Posterior cingulate gyrus (tissue), 11 donors: ENCODE data around the gene KCNIP2.
A peak's percentile ranks its signal among the peaks of the same experiment; 100 is the strongest.

Experiments used
- DNase-seq, 10 donors: peaks; one replicate each; pipeline versions ENCODE4 v3.0.0 to v3.0.0-alpha.2; 2020 to 2021; ENCODE audit warnings: mixed read lengths in 3 of 10
- intact Hi-C: fragments of 100-400 bp; cut with DNase I; formaldehyde crosslinking; loops from one replicate; pipeline ENCODE4 v1.15.1; 2023

Gene KCNIP2

DNA sequence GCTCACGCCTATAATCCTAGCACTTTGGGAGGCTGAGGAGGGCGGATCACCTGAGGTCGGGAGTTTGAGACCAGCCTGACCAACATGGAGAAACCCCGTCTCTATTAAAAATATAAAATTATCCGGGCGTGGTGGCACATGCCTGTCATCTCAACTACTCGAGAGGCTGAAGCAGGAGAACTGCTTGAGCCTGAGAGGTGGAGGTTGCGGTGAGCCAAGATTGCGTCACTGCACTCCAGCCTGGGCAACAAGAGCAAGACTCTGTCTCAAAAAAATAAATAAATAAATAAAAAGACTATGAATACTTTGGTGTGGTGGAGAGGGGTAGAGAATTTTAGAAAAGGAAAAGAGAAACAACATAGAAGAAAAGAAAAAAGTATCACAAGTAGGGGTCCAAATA is 54.4 kb downstream of the KCNIP2 start:
- intact Hi-C loops, result loop anchor here (10.0 kb wide), 1 partner anchor 574 kb away; no protein-coding TSS in a partner anchor
- DNase-seq, result peak in 1 of 10 donors; percentile 52

DNA sequence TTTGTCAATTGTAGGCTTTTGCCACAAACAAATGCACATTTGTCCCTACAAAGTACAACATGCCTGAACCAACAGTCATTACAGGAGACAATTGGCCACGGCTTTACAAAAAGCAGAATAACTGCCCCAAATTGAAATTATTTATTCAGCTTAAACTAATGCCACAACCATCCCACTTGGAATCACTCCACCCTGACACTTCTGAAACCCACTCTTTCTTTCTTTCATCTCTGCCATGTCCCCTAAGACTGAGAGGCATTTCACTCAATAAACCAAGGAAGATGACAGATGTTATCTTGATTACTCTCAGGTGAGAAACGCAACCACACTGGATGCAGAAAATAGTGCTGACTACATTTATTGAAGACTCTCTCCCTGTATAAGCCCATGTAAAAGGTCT is 57.8 kb downstream of the KCNIP2 start:
- intact Hi-C loops, result loop anchor here (10.0 kb wide), 1 partner anchor 571 kb away; no protein-coding TSS in a partner anchor
- no peak for DNase-seq

DNA sequence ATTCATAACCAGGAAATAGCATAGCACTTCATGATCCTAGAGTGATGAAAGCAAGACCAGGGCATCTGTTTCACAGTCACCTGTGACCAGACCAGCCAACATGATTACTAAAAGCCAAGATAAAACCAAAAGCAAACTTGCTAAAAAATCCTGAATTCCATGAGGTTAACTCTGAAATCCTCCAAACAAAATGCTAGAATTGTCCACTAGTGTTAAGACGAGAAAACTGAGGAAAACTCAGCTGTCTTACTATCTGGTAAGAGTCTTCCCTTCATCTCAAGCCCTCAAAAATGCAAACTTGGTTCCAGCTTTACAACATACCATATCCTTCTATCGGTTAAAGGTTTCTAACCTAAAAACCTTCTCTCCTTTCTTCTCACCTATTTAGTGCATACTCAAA is 59.0 kb downstream of the KCNIP2 start:
- DNase-seq, result no peak
- intact Hi-C loops, result loop anchor here (10.0 kb wide), 1 partner anchor 570 kb away; no protein-coding TSS in a partner anchor

DNA sequence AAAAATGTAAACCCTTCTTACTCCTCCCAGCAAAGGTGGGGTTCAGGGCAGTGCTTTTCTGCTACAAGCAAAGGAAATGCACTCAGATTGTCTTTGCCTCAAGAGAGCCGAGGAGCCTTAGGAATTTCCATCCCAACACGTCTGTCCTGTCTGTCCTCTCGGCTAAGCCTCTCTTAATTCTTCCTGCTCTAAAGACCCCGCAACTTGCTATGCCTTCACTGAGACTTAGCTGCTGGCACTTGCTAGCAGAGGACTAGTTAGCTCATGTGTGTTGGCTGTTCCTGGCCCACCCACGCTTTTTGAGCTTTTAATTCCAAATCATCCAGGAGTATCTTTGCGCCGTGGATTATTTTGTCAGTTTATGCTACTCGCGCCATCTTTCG is 59.9 kb downstream of the KCNIP2 start:
- DNase-seq, result peak in 1 of 10 donors; percentile 61
- intact Hi-C loops, result loop anchor here (10.0 kb wide), 1 partner anchor 569 kb away; no protein-coding TSS in a partner anchor

DNA sequence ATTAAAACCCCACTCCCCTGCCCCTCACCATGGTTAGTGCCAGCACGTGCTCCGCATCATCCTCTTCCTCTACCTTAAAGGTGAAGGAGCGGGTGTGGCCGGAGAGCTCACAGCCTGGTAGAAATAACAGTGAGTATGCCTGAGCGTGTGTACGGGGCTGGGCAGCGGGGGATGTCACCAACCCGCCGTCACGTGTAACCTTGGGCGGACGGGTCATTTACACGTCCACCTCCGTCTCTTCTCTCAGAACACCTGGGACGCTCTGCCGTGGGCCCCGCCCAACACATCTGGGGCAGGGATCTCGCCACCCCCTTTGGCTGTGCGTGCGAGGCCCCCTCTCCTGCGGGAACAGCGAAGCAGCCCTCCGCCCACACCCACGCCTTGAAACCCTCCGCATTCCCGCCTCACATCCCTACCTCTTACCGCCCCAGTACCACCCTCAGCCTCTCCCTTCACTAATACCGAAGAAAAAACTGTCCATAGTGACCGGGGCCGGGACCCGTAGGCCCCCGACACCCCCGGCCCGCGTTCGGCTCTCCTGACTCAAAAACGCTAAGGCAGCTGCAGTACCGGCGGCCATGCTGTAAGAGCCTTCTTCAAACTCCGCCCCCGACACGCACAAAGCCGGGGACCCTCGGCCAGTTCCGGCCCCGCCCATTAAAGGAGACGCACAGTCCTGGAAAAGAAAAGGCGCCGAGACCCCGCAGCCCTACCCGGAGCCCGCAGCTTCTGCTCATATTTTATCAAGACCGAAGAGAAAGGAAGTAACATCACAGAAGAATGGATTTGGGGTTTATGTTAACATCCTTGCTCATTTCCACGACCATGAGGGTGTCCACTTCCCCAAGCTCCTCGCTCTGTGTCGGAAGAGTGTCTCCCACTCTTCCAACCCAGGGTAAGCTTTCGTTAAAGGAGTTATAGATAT is 60.5 kb downstream of the KCNIP2 start, which contains the start of gene NPM3:
Gene NPM3, minus strand, starts transcription at position 636 of the 925 bp plus-strand sequence. Its CDS starts 56 bp downstream, at position 580.
- intact Hi-C loops, result loop anchor here (10.0 kb wide), 1 partner anchor 568 kb away; no protein-coding TSS in a partner anchor
- DNase-seq, result peak; percentile 67 to 98 (median 87)

DNA sequence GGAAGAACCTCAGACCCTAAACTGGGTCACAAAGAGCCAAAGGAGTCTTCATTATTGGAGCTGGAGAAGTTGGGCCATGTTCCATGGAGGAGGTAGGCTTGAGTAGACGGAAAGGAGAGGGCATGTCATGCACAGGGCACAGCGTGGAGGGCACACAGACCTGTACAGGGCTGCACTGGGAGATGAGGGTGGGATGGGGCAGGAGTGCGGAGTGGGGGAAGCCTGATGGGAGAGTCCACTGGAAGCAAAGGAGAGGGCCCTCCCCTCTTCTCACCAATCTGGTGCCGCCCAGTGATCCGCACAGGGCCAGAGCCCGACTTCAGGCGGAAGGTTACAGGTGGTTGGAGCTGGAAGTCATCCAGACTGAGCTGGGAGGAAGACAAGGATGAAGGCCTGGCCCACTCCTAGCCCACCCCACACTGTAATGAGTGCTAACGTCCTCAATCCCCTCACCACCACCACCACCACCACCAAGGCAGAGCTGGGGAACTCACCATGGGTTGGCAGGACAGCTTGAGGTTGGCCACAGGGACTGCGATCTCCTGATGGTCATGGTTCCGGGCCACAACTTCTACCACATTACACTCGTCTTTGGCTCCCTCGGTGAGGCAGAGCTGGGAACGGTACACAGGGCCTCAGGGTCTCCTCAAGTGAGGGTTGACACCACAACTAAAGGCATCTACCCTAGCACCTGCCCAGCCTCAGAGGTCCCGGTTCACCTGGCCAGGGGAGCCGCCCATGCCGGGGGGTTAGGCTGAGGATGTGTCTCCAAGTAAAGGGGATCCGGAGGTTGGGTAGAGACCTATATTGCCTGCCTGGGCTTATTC is 61.4 kb downstream of the KCNIP2 start:
- peak in 2 of 10 donors; percentile 4 to 67 for DNase-seq
- intact Hi-C loops, result loop anchor here (1.0 to 10.0 kb wide), 2 partner anchors 180 to 567 kb away; no protein-coding TSS in a partner anchor

DNA sequence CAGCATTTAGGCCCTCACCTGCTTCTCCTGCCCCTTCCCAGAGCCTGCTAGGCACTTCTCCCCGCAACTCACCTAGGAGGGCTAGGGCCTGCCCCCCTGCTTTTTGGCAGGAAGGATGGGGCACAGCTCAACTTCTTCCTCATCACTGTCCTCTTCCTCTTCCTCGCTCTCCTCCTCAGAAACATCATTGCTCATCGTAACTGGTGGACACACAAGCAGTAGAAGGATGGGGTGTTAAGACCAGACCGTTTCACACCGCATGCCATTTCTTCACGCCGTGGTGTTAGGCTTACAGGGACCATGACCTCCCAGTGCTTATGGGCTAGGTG is 62.0 kb downstream of the KCNIP2 start:
- DNase-seq, result no peak
- intact Hi-C loops, result loop anchor here (1.0 to 10.0 kb wide), 2 partner anchors 179 to 567 kb away; no protein-coding TSS in a partner anchor

DNA sequence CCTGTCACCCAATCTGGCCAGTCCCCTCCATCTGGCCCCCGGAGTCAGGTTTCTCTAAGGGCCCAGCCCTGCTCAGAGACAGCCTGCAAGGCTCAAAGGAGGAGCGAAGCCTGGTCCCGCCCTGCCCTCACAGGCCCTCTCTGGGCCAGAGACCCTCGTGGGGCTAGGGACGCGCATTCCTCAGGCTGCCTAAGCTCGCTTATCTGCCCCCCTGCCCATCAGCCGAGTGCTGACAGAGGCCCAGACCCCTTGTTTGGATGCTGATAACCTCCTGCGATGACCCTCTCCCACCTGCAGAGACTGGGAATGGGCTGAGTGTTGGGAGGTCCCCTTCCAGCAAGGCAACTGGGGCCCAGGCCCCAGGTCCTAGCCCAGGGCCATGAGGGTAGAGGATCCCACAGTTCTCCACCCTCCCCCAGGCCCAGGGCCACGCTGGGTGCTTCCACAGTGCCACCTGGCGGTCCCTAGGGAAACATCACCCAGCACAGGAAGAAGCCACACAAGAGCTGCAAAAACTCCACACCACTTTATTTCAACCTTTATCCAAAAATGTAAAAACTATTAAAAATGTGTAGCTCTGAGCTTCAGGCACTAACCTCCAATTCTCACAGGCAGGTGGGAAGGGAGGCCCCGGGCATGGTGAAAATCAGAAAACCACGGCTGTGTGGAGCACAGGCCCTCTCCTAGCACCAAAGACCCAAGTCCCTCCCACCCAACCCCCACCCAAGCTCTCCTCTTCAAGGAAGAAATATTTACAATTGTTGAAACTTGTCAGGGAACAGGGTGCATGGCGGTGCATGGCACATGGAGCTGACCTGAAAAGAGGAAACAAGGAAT is 62.6 kb downstream of the KCNIP2 start:
- peak; percentile 62 to 95 (median 70) for DNase-seq

DNA sequence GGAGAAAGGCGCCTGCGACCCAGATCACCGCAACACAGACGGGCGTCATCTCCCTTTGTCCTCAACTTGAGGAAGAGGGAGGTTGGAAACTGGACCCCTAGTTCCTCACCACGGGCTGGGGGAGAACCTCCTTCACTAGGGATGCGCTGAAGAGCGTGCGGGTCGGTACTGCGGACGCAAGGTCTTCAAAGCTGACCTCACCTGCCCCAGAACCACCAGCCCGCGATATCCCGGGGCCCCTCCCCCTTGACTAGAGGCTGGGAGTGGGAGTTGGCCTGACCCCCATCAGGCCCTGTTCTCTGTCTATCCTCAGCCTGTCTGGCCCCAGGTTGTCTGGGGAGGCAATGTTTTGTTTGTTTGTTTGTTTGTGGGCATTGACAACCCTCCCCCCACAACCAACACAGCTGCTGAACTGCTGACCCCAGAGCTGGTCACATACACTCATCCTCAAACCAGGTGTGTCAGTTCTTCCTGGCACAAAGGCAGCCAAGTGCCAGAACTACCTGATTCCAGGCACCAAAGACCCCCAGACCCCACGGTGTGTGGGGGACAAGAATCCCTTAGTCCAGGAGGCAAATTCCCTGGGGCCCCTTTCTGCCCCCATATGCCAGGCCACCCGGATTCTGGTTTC is 63.3 kb downstream of the KCNIP2 start:
- DNase-seq, result peak in 1 of 10 donors; percentile 48
- intact Hi-C loops, result loop anchor here (10.0 kb wide), 1 partner anchor 566 kb away; no protein-coding TSS in a partner anchor

More for the DNA sequence above, 62.6 kb downstream of the KCNIP2 start:
- intact Hi-C loops, result loop anchor here (1.0 to 10.0 kb wide), 2 partner anchors 179 to 566 kb away; no protein-coding TSS in a partner anchor

DNA sequence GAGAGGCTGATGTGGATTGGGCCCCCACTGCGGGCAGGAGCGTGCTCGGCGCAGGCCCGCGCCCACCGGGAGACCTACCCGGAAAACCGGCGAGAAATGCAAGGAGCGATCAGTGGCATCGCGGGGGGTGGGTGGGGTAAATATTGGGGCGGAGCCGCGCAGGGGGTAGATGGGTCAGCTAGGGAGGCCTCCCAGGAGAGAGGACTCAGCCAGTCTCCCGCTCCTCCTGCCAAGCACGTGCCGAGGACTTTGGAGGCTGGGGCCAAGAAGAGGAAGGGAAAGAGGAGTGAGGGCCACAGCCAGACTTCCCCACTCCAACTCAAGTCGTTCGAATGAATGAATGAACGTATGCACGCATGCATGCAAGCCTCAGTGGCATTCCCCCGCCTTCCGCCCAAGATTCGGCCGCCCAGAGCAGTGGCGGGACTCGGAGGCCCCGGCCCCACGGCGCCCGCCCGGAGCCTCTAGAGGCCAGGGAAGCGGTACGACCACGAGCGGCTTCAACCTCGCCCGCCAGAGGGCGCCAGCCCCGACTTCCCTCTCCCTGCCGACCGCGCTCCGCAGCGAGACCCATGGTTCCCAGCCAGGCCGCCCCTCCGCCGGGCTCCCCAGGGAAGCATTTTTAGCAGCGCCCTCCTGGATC is 63.9 kb downstream of the KCNIP2 start:
- intact Hi-C loops, result loop anchor here (10.0 kb wide), 1 partner anchor 565 kb away; no protein-coding TSS in a partner anchor
- peak; percentile 63 to 97 (median 82) for DNase-seq

DNA sequence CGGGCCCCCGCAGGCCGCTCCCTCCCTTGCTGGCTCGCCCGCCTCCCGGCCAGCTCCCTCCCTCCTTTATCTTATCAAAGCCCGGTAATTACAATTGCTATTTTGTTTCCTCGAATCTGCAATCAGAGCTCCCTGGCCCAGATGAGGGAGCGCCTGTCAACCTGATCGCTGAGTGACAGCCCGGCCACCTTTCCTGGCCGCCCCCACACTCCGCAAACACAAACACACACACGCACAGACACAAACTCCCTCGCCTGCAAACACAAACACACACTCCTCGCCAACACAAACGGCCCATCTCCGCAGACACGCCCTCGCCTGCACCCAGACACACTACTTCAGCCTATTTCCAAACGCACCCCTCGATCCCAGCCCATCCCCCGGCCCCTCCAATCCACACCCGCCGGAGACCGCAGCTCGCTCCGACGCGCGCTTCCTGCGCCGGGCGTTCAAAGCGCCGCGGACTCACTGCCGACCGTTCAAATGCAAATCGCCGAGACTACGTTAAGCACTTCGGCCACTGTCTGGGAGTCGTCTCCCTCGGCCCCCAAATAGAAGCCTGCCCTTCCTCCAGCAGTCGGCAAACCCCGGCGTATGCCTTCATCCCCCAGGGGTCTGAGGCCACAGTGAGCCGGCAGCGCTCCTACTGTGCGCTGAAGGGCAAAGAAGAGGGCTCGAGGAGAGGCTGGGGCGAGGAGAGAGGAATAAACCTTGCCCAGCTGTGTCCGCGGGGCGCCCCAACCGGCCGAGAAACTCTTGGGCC is 64.6 kb downstream of the KCNIP2 start:
- intact Hi-C loops, result no loop called here
- peak in 1 of 10 donors; percentile 80 for DNase-seq

DNA sequence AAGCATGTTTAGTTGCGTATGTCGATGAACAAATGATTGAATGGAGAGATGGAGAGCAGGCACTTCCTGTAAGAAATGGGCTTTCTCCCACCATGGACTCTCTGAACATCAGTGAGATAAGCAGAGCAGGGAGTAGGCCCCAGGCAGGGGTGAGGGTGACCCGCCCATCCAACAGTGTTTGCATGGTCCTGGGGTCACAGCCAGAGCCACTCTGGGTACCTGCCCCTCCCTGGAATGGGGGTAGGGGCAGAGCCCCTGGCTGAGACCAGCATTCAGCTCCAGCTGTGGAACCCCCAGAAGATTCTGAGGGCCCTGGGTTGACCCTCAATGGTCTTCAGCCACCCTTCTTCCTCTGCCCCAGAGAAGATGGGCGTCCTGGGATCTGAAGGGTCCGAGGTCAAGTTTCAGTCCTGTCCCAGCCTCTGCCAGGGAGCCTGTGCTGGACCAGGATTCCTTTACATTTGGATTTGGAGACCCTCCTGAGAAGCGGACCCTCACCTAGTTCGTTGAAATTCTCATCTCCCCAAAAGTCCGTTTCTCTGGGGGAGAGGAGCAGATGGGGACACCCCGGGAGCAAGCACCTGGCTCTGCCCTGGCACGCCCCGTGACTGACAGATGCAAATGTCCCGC is 65.3 kb downstream of the KCNIP2 start:
- peak in 2 of 10 donors; percentile 55 to 68 for DNase-seq
- intact Hi-C loops, result no loop called here

DNA sequence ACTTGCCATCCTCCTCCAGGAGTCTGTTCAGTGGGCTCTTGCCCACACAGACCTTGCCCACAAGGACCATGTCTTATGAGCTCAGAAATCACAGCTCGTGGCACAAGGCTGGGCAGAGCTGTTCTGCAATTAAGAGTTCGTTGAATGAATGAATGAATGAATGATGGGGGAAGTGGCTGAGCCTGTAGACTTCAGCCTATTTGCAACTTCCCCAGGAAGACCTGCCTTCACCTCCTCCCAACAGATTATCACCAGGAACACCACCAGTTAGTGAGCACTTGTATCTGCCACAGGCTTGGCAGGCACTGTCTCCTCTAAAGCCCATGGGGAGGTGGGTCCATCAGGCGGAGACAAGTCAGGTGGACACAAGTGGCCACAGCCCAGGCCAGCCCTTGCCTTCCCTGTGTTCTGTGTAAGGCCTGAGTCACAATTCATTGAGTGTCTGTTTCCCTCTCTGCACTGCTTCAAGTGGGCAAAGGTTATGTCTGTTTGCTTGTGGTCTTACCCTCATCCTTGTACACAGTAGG is 65.9 kb downstream of the KCNIP2 start:
- intact Hi-C loops, result no loop called here
- DNase-seq, result peak in 1 of 10 donors; percentile 56

DNA sequence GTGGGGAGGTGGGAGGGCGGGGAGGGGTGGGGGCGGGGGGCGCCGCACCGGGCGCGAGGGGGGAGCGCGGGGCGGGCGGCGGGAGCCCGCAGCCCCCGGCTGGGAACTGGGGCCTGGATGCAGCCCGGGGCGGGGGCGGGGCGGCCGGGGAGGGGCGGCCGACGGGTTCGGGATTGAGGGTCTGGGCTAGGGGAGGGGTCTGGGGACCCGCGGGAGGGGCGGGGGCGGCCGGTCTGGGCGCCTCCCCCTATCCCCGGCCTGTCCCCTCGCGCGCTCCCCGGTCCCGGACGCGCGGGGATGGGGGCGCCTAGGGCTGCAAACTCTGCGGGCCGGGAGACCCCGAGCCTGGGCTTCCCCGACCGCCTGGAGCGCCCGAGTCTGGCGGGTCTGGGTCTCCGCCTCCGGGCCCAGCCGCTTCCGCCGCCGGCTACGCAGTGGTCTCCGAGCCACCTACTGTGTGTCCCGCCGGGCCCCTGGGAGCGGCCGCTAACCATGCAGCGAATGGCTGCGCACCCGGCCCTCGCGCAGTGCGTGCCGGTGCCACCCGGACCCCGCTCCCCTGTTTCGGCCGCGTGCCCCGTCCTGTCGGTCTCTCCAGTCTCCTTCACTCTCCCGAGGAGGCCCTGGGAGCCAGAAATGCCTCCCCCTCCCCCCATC is 67.3 kb downstream of the KCNIP2 start:
- peak in 1 of 10 donors; percentile 69 for DNase-seq
- intact Hi-C loops, result no loop called here
